COLO829 (cell line): ENCODE data around the gene DAD1.
"Not testable (repeated sequence)": the region's sequence is repeated elsewhere in the genome, so short reads cannot be mapped to it uniquely, and the experiment has no call there.

Experiments
- DNase-seq: peaks from one replicate; pipeline ENCODE4 v3.0.0; 2012; ENCODE audit warnings: low spot score

The DAD1 gene

GRCh38 chr14:22552001-22552826 lies 36.8 kb downstream of the DAD1 start:
- DNase-seq: no peak

- no peak for DNase-seq
These were observed 37.4 kb downstream of the DAD1 start for GRCh38 chr14:22551605-22551997.

GRCh38 chr14:22549981-22550673 lies 38.9 kb downstream of the DAD1 start:
- DNase-seq: no peak

- no peak for DNase-seq
These were observed 39.6 kb downstream of the DAD1 start for GRCh38 chr14:22549324-22549962.

- DNase-seq: no peak
These were observed 40.9 kb downstream of the DAD1 start for GRCh38 chr14:22547948-22548750.

GRCh38 chr14:22547313-22547947 lies 41.6 kb downstream of the DAD1 start:
- DNase-seq: no peak

- no peak for DNase-seq
These were observed 42.3 kb downstream of the DAD1 start for GRCh38 chr14:22546722-22547071.

- peak; percentile 25 for DNase-seq
These were observed 42.9 kb downstream of the DAD1 start for GRCh38 chr14:22545842-22546721.

GRCh38 chr14:22544881-22545420 lies 44.1 kb downstream of the DAD1 start:
- no peak for DNase-seq

- no peak for DNase-seq
These were observed 44.6 kb downstream of the DAD1 start for GRCh38 chr14:22544406-22544805.

- DNase-seq: not testable (repeated sequence)
These were observed 45.3 kb downstream of the DAD1 start for GRCh38 chr14:22543570-22544357.

- DNase-seq: peak; percentile 26
These were observed 46.7 kb downstream of the DAD1 start for GRCh38 chr14:22542360-22542759.

GRCh38 chr14:22541721-22542120 lies 47.3 kb downstream of the DAD1 start:
- DNase-seq: no peak

- no peak for DNase-seq
These were observed 48.1 kb downstream of the DAD1 start for GRCh38 chr14:22540811-22541360.

- DNase-seq: no peak
These were observed 48.7 kb downstream of the DAD1 start for GRCh38 chr14:22540293-22540692.

- DNase-seq: no peak
These were observed 49.2 kb downstream of the DAD1 start for GRCh38 chr14:22539831-22540230.

GRCh38 chr14:22538671-22539228 lies 50.3 kb downstream of the DAD1 start:
- DNase-seq: no peak

- DNase-seq: no peak
These were observed 51.4 kb downstream of the DAD1 start for GRCh38 chr14:22537436-22538310.
